ENCODE data around the gene CD59. TPM values are rescaled to one million over a fixed set of nuclear protein-coding genes. Genes with fewer than 3 reads are reported as not detected.

CD59 gene
- total RNA-seq, 4 donors from 2014 or later = 252 to 647 (median 432) TPM

DNA sequence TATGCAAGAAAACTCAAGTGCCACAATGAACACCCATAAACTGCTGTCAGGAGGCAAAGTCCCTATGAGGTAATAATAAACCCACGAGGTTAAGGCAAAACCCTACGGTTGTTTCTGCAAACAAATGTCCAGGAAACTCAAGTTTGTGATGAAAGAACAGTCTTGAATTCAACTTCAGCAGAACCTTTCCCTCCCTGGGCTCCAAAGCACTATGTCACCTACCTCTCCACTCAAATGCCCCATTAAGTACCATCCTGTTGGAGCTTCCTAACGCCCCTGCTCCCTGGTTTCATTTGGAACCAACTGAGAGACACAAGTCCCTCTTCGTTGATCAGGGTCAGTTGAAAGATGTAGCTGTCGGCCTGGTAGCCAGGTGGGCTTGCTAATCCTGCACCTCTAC, 33.0 kb downstream of the CD59 start:
- Histone ChIP-seq H3K9me3 (no peaks in the 10 kb centered on the region), H3K4me1 (peaks cover 5 to 72% (median 8%) of the 10 kb centered on the region in 3 donors), H3K27me3 (no peaks in the 10 kb centered on the region), H3K27ac (peak overlapping the region in 3 of 4 donors; percentile 75 to 79 (median 75)), H3K36me3 (peaks cover 0 to 28% of the 10 kb centered on the region in 2 donors), H3K4me3 (no peak overlapping the region)
- TF ChIP-seq EP300 (IDR thresholded peaks at IDR 0.05) (no peak), POLR2A (IDR thresholded peaks at IDR 0.05) (no peak), POLR2AphosphoS5 (IDR thresholded peaks at IDR 0.05) (no peak)
- TF ChIP-seq, protein P1, sequence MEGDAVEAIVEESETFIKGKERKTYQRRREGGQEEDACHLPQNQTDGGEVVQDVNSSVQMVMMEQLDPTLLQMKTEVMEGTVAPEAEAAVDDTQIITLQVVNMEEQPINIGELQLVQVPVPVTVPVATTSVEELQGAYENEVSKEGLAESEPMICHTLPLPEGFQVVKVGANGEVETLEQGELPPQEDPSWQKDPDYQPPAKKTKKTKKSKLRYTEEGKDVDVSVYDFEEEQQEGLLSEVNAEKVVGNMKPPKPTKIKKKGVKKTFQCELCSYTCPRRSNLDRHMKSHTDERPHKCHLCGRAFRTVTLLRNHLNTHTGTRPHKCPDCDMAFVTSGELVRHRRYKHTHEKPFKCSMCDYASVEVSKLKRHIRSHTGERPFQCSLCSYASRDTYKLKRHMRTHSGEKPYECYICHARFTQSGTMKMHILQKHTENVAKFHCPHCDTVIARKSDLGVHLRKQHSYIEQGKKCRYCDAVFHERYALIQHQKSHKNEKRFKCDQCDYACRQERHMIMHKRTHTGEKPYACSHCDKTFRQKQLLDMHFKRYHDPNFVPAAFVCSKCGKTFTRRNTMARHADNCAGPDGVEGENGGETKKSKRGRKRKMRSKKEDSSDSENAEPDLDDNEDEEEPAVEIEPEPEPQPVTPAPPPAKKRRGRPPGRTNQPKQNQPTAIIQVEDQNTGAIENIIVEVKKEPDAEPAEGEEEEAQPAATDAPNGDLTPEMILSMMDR (IDR thresholded peaks at IDR 0.05) = no peak
- 79 to 81% methylated on average over 2 to 5 of the region's 5 CpGs for WGBS, 2 donors (ENCODE audit: low coverage in 1 of 2)
- ATAC-seq = no peak

DNA sequence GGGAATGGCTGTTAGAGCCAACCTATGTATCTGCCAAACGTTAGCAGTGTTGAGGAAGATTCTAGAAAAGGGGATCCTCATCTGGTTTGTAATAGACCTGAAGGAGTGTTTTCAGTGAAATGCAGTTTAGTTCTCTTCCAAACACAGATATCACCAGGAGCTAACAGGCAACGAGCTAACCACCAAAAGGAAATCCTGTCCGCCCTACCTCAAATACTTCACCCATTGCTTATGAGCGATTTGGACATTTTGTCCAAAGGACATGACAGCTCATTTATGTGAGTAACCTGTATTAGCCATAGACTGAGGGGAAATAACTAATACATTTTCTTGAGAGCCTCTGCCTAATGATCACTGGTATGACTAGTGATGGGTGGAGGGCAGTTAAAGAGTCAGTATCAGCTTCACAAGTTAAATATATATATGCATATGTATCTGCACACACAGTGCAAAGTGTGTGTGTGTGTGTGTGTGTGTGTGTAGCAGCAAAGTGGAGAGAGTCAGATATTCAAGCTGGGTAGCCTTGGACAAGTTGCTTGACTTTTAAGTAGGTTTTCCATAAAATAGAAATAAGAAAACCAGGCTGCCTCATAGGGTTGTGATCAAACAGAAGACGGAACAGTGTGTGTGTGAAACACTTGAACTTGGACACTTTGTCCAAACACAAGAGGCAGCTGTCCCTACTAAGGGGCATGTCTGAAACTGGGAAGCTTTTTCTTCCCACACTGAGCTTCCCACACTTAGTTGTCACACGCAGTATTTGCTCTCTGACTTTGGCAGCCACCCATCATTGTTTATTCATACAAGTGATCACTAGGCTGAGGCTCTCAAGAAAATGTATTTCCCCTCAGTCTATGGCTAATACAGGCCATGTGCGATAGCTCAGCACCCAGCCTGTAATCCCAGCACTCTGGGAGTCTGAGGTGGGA, 34.7 kb downstream of the CD59 start:
- Histone ChIP-seq H3K9me3 (no peaks in the 10 kb centered on the region), H3K4me3 (peak overlapping the region; percentile 55 to 57), H3K4me1 (peaks cover 1 to 60% (median 8%) of the 10 kb centered on the region in 3 donors), H3K27me3 (no peaks in the 10 kb centered on the region), H3K36me3 (peaks cover 0 to 13% of the 10 kb centered on the region in 2 donors), H3K27ac (peak overlapping the region; percentile 60 to 79 (median 75))
- TF ChIP-seq, protein P1 (IDR thresholded peaks at IDR 0.05) = no peak
- TF ChIP-seq EP300 (IDR thresholded peaks at IDR 0.05) (no peak), POLR2A (IDR thresholded peaks at IDR 0.05) (no peak), POLR2AphosphoS5 (IDR thresholded peaks at IDR 0.05) (peak; percentile 32)
- WGBS, 2 donors (ENCODE audit: low coverage in 1 of 2) = 15 to 26% methylated on average over 5 to 7 of the region's 7 CpGs
- peak; percentile 11 for ATAC-seq

GRCh38 chr11:33700502-33701271, 35.5 kb downstream of the CD59 start, which contains the start of gene C11orf91:
Gene C11orf91 (minus strand): TSS chr11:33700826. CDS start chr11:33700740, 86 bp downstream.
- no peaks in the 10 kb centered on the region for H3K9me3 ChIP-seq
- peaks cover 0 to 51% (median 8%) of the 10 kb centered on the region in 3 donors for H3K4me1 ChIP-seq
- peak within 1 kb of the TSS; percentile 16 to 79 (median 75) for H3K27ac ChIP-seq
- 0% methylated on average over 1 of the region's 72 CpGs; no CpG with 5 or more reads in 1 of the 2 donors for WGBS, 2 donors (ENCODE audit: low coverage in 1 of 2)
- H3K36me3 ChIP-seq = peaks cover 0 to 11% of the 10 kb centered on the region in 2 donors
- H3K27me3 ChIP-seq = no peaks in the 10 kb centered on the region
- TF ChIP-seq, protein P1 (IDR thresholded peaks at IDR 0.05) = no peak
- TF ChIP-seq EP300 (IDR thresholded peaks at IDR 0.05) = no peak
- TF ChIP-seq POLR2A (IDR thresholded peaks at IDR 0.05) = peak in 1 of 2 donors; percentile 16
- peak; percentile 84 for TF ChIP-seq POLR2AphosphoS5 (IDR thresholded peaks at IDR 0.05)
- ATAC-seq = peak; percentile 89
- peak within 1 kb of the TSS; percentile 55 to 57 for H3K4me3 ChIP-seq

GRCh38 chr11:33700063-33700501, 36.1 kb downstream of the CD59 start:
- no peak for ATAC-seq
- Histone ChIP-seq H3K27ac (peak overlapping the region; percentile 11 to 79 (median 75)), H3K4me1 (peaks cover 0 to 57% (median 8%) of the 10 kb centered on the region in 3 donors), H3K9me3 (no peaks in the 10 kb centered on the region), H3K27me3 (no peaks in the 10 kb centered on the region), H3K4me3 (peak overlapping the region; percentile 55 to 57), H3K36me3 (peaks cover 0 to 6% of the 10 kb centered on the region in 2 donors)
- WGBS, 2 donors (ENCODE audit: low coverage in 1 of 2) = 47% methylated on average over 4 of the region's 25 CpGs; no CpG with 5 or more reads in 1 of the 2 donors
- TF ChIP-seq POLR2AphosphoS5 (IDR thresholded peaks at IDR 0.05) = no peak
- TF ChIP-seq, protein P1 (IDR thresholded peaks at IDR 0.05) = no peak
- TF ChIP-seq EP300 (IDR thresholded peaks at IDR 0.05) = no peak
- no peak for TF ChIP-seq POLR2A (IDR thresholded peaks at IDR 0.05)
